ENCODE results near the gene ALDH7A1. TPM values are rescaled to one million over a fixed set of nuclear protein-coding genes. Genes with fewer than 3 reads are reported as not detected.

ALDH7A1 gene
- total RNA-seq, 6 experiments from 2014 or later: 81.1 to 99.9 (median 90.6) TPM

- H3K27ac Mint-ChIP-seq: no peak overlapping the region
- H3K9me3 Mint-ChIP-seq: no peaks in the 10 kb centered on the region
These were observed 52.0 kb downstream of the ALDH7A1 start for GRCh38 chr5:126543009-126543408.

GRCh38 chr5:126542441-126542840 is 52.6 kb downstream of the ALDH7A1 start:
- no peaks in the 10 kb centered on the region for H3K9me3 Mint-ChIP-seq
- peaks cover 2% of the 10 kb centered on the region for H3K27me3 Mint-ChIP-seq (ENCODE audit: insufficient read depth)
- no peak for TF ChIP-seq CTCF (IDR thresholded peaks at IDR 0.05)
- peaks cover 18% of the 10 kb centered on the region for H3K4me1 Mint-ChIP-seq (ENCODE audit: low read depth)
- H3K27ac Mint-ChIP-seq: no peak overlapping the region
- no peak overlapping the region for H3K4me3 Mint-ChIP-seq
- peaks cover 12% of the 10 kb centered on the region; the same call in 1 of the 2 replicates for H3K36me3 Mint-ChIP-seq (ENCODE audit: low read depth)
- no peak for DNase-seq

More at GRCh38 chr5:126543009-126543408, 52.0 kb downstream of the ALDH7A1 start:
- Mint-ChIP-seq H3K4me3 (no peak overlapping the region), H3K27me3 (ENCODE audit: insufficient read depth) (peaks cover 2% of the 10 kb centered on the region), H3K36me3 (ENCODE audit: low read depth) (peaks cover 12% of the 10 kb centered on the region; the same call in 1 of the 2 replicates), H3K4me1 (ENCODE audit: low read depth) (peaks cover 12% of the 10 kb centered on the region)
- DNase-seq: no peak
- TF ChIP-seq CTCF (IDR thresholded peaks at IDR 0.05): no peak

GRCh38 chr5:126540631-126541030 is 54.4 kb downstream of the ALDH7A1 start:
- H3K4me3 Mint-ChIP-seq: no peak overlapping the region
- peaks cover 2% of the 10 kb centered on the region for H3K27me3 Mint-ChIP-seq (ENCODE audit: insufficient read depth)

GRCh38 chr5:126538579-126538978 is 56.4 kb downstream of the ALDH7A1 start:
- no peak overlapping the region for H3K4me3 Mint-ChIP-seq
- 0 out of 2 replicates have a peak, but pooled peaks cover 7% of the 10 kb centered on the region for H3K9me3 Mint-ChIP-seq
- H3K27me3 Mint-ChIP-seq (ENCODE audit: insufficient read depth): peaks cover 2% of the 10 kb centered on the region
- H3K27ac Mint-ChIP-seq: peak overlapping the region; percentile 92
- peaks cover 32% of the 10 kb centered on the region for H3K4me1 Mint-ChIP-seq (ENCODE audit: low read depth)
- no peak for DNase-seq
- H3K36me3 Mint-ChIP-seq (ENCODE audit: low read depth): no peaks in the 10 kb centered on the region
- TF ChIP-seq CTCF (IDR thresholded peaks at IDR 0.05): no peak

More at GRCh38 chr5:126540631-126541030, 54.4 kb downstream of the ALDH7A1 start:
- DNase-seq: no peak
- Mint-ChIP-seq H3K27ac (no peak overlapping the region), H3K4me1 (ENCODE audit: low read depth) (peaks cover 32% of the 10 kb centered on the region), H3K36me3 (ENCODE audit: low read depth) (peaks cover 4% of the 10 kb centered on the region; the same call in 1 of the 2 replicates), H3K9me3 (no peaks in the 10 kb centered on the region)
- TF ChIP-seq CTCF (IDR thresholded peaks at IDR 0.05): no peak

- H3K36me3 Mint-ChIP-seq (ENCODE audit: low read depth): no peaks in the 10 kb centered on the region
- peak; percentile 64 for TF ChIP-seq CTCF (IDR thresholded peaks at IDR 0.05)
These were observed 58.1 kb downstream of the ALDH7A1 start for GRCh38 chr5:126536874-126537273.

More at GRCh38 chr5:126536874-126537273, 58.1 kb downstream of the ALDH7A1 start:
- Mint-ChIP-seq H3K4me1 (ENCODE audit: low read depth) (peaks cover 35% of the 10 kb centered on the region), H3K9me3 (0 out of 2 replicates have a peak, but pooled peaks cover 7% of the 10 kb centered on the region), H3K27ac (peak overlapping the region; percentile 30), H3K27me3 (ENCODE audit: insufficient read depth) (peaks cover 2% of the 10 kb centered on the region), H3K4me3 (peak overlapping the region; percentile 28; the same call in 1 of the 2 replicates)
- no peak for DNase-seq

Measured in HFFc6 (cell line).